ENCODE results near the gene USF3. TPM values are rescaled to one million over a fixed set of nuclear protein-coding genes. Genes with fewer than 3 reads are reported as not detected.

Gene USF3
- total and polyA plus RNA-seq, 2 of the 13 experiments (the other 11 are each of a cell fraction or from before 2014, with no cell fraction given), result 6.3 to 15.2 TPM

GRCh38 chr3:113629584-113630421 is 66.6 kb downstream of the USF3 start (continued):
- TF ChIP-seq RBM39 (IDR thresholded peaks at IDR 0.05; ENCODE audit: low read depth, low read length, poor library complexity, severe bottlenecking) (no peak), ZMAT5 (CRISPR knock-in tag; IDR thresholded peaks at IDR 0.05; ENCODE audit: borderline replicate concordance, low read depth) (no peak), SAP130 (CRISPR knock-in tag; IDR thresholded peaks at IDR 0.05; ENCODE audit: low read depth) (no peak), ISL2 (CRISPR knock-in tag; IDR thresholded peaks at IDR 0.05) (no peak), NR2F1 (CRISPR knock-in tag; IDR thresholded peaks at IDR 0.05) (no peak), ZNF263 (CRISPR knock-in tag; IDR thresholded peaks at IDR 0.05) (0 out of 2 replicates have a peak, but pooled peaks have one; percentile 30), ZNF747 (CRISPR knock-in tag; IDR thresholded peaks at IDR 0.05; ENCODE audit: borderline replicate concordance) (no peak), ZNF639 (CRISPR knock-in tag; conservative IDR thresholded peaks at IDR 0.05) (no peak), JDP2 (CRISPR knock-in tag; IDR thresholded peaks at IDR 0.05; ENCODE audit: borderline replicate concordance) (no peak), ZNF230 (CRISPR knock-in tag; IDR thresholded peaks at IDR 0.05) (no peak), ZNF317 (CRISPR knock-in tag; IDR thresholded peaks at IDR 0.05) (0 out of 2 replicates have a peak, but pooled peaks have one; percentile 29), ZSCAN29 (CRISPR knock-in tag; conservative IDR thresholded peaks at IDR 0.05) (peak; percentile 97), ZNF292 (CRISPR knock-in tag; IDR thresholded peaks at IDR 0.05; ENCODE audit: borderline replicate concordance, low read depth) (peak; percentile 40; the same call in 1 of the 2 replicates), DNMT3B (CRISPR knock-in tag; conservative IDR thresholded peaks at IDR 0.05) (no peak), THAP7 (CRISPR knock-in tag; IDR thresholded peaks at IDR 0.05) (no peak)
